HepG2 (cell line): ENCODE data around the gene COPB2. TPM values are rescaled to one million over a fixed set of nuclear protein-coding genes. Genes with fewer than 3 reads are reported as not detected.

Experiments
- AHR ChIP-seq: IDR thresholded peaks from 2 replicates; pipeline ENCODE4 v1.6.1; 2018; ENCODE audit warnings: missing genetic modification reagents, missing compliant biosample characterization
- FOXA3 ChIP-seq: IDR thresholded peaks from 2 replicates; pipeline ENCODE4 v1.6.1; 2016; ENCODE audit warnings: missing genetic modification reagents, missing compliant biosample characterization
- NCOA1 ChIP-seq: sonication (generic); formaldehyde crosslinking; IDR thresholded peaks from 2 replicates; pipeline ENCODE4 v1.9.0; 2021; ENCODE audit warnings: missing genetic modification reagents
- RBAK ChIP-seq: sonication (generic); formaldehyde crosslinking; IDR thresholded peaks from 2 replicates; pipeline ENCODE4 v1.5.1; 2020; ENCODE audit warnings: mild to moderate bottlenecking, missing genetic modification reagents
- SMC3 ChIP-seq: IDR thresholded peaks from 2 replicates; pipeline ENCODE4 v1.6.1; 2011; ENCODE audit warnings: low read length, improper control_type of control experiment
- THYN1 ChIP-seq: sonication (generic); formaldehyde crosslinking; IDR thresholded peaks from 2 replicates; pipeline ENCODE4 v1.8.1; 2023; ENCODE audit warnings: low read depth, mild to moderate bottlenecking, moderate library complexity, missing genetic modification reagents, borderline replicate concordance
- U2AF1 ChIP-seq: fragments of 200-400 bp; formaldehyde crosslinking; optimal IDR thresholded peaks from 2 replicates; pipeline ENCODE3; 2017; ENCODE audit warnings: mild to moderate bottlenecking, low read depth, low read length
- ZBTB1 ChIP-seq: sonication (generic); formaldehyde crosslinking; IDR thresholded peaks from 2 replicates; pipeline ENCODE4 v1.4.0; 2020; ENCODE audit warnings: missing genetic modification reagents, borderline replicate concordance
- ZNF138 ChIP-seq: sonication (generic); formaldehyde crosslinking; IDR thresholded peaks from 2 replicates; pipeline ENCODE4 v1.5.0; 2020; ENCODE audit warnings: mild to moderate bottlenecking, low read depth, missing genetic modification reagents
- ZNF24 ChIP-seq: fragments of 450-650 bp; IDR thresholded peaks from 2 replicates; pipeline ENCODE4 v1.6.1; 2017; ENCODE audit warnings: antibody characterized with exemption, mild to moderate bottlenecking
- ZNF296 ChIP-seq: sonication (generic); formaldehyde crosslinking; conservative IDR thresholded peaks from 2 replicates; pipeline ENCODE4 v1.5.0; 2020; ENCODE audit warnings: mild to moderate bottlenecking, missing genetic modification reagents
- ZNF383 ChIP-seq: sonication (generic); formaldehyde crosslinking; IDR thresholded peaks from 2 replicates; pipeline ENCODE4 v1.4.0; 2020; ENCODE audit warnings: missing genetic modification reagents, mild to moderate bottlenecking, borderline replicate concordance
- ZNF512B ChIP-seq: sonication (generic); formaldehyde crosslinking; IDR thresholded peaks from 2 replicates; pipeline ENCODE4 v1.5.1; 2020; ENCODE audit warnings: missing genetic modification reagents, mild to moderate bottlenecking, borderline replicate concordance
- ZNF513 ChIP-seq: sonication (generic); formaldehyde crosslinking; conservative IDR thresholded peaks from 2 replicates; pipeline ENCODE4 v1.5.0; 2020; ENCODE audit warnings: missing genetic modification reagents
- ZNF546 ChIP-seq: sonication (generic); formaldehyde crosslinking; conservative IDR thresholded peaks from 2 replicates; pipeline ENCODE4 v1.8.1; 2023; ENCODE audit warnings: mild to moderate bottlenecking, missing genetic modification reagents
- ZNF674 ChIP-seq: sonication (generic); formaldehyde crosslinking; IDR thresholded peaks from 2 replicates; pipeline ENCODE4 v1.5.0; 2020; ENCODE audit warnings: low read depth, mild to moderate bottlenecking, missing genetic modification reagents
- ZNF770 ChIP-seq: sonication (generic); formaldehyde crosslinking; IDR thresholded peaks from 2 replicates; pipeline ENCODE4 v1.5.0; 2020; ENCODE audit warnings: mild to moderate bottlenecking, missing genetic modification reagents
- ZSCAN30 ChIP-seq: sonication (generic); formaldehyde crosslinking; IDR thresholded peaks from 2 replicates; pipeline ENCODE4 v1.5.0; 2020; ENCODE audit warnings: mild to moderate bottlenecking, missing genetic modification reagents
- polyA plus RNA-seq, 8 experiments: library from polyadenylated mRNA; depleted of rRNA in 3 of 8; stranded (reverse) in 7 of 8; unstranded in 1 of 8; fragments of >200 nt; fragmentation: Illumina TruSeq in 4 of 8; extraction: Trizol in 4 of 8; gene quantifications; 2 replicates each; pipeline versions ENCODE4 v1.2.1 to v1.2.3, GENCODE V29; 2011 to 2016; ENCODE audit warnings: low read depth in 4 of 8, missing spikeins in 1 of 8, mixed read lengths in 1 of 8; ENCODE audit not compliant: insufficient read depth in 1 of 8
- total RNA-seq, 5 experiments: library from RNA; depleted of rRNA; stranded (reverse); fragments of >200 nt; fragmentation: Illumina TruSeq; extraction: Trizol; gene quantifications; 2 replicates each; pipeline ENCODE4 v1.2.3, GENCODE V29; 2016; ENCODE audit warnings: low read depth in 1 of 5

COPB2 gene
- total and polyA plus RNA-seq, 2 of the 13 experiments (the other 11 are each of a cell fraction or from before 2014, with no cell fraction given) = 83.3 to 217 TPM

GRCh38 chr3:139329364-139329850 is 60.0 kb downstream of the COPB2 start (continued):
- TF ChIP-seq RBAK = no peak
- TF ChIP-seq FOXA3 (CRISPR knock-in tag) = peak; percentile 44; the same call in 1 of the 2 replicates
- TF ChIP-seq ZSCAN30 (CRISPR knock-in tag) = no peak
- TF ChIP-seq ZNF546 = no peak
- TF ChIP-seq ZNF512B (CRISPR knock-in tag) = no peak
- no peak for TF ChIP-seq ZNF296 (CRISPR knock-in tag)
- no peak for TF ChIP-seq ZBTB1 (CRISPR knock-in tag)
- no peak for TF ChIP-seq ZNF24
- no peak for TF ChIP-seq ZNF513 (CRISPR knock-in tag)
- peak; percentile 58; the same call in 1 of the 2 replicates for TF ChIP-seq AHR (CRISPR knock-in tag)
- TF ChIP-seq ZNF770 (CRISPR knock-in tag) = no peak
- TF ChIP-seq ZNF383 (CRISPR knock-in tag) = no peak
- no peak for TF ChIP-seq U2AF1
- TF ChIP-seq ZNF674 = no peak
- TF ChIP-seq NCOA1 (CRISPR knock-in tag) = no peak
- no peak for TF ChIP-seq ZNF138 (CRISPR knock-in tag)
- TF ChIP-seq SMC3 = peak; percentile 51; the same call in 1 of the 2 replicates
- no peak for TF ChIP-seq THYN1 (CRISPR knock-in tag)
